HepG2 (cell line): ENCODE measurements around the gene TYMS. TPM values are rescaled to one million over a fixed set of nuclear protein-coding genes. Genes with fewer than 3 reads are reported as not detected.
A peak's percentile ranks its signal among the peaks of the same experiment; 100 is the strongest.

ENCODE experiments used
- ARHGAP35 ChIP-seq: sonication (generic); formaldehyde crosslinking; IDR thresholded peaks from 2 replicates; pipeline ENCODE4 v1.9.0; 2022; ENCODE audit warnings: mild to moderate bottlenecking, inconsistent platforms, moderate library complexity, missing genetic modification reagents, borderline replicate concordance
- HHEX ChIP-seq: IDR thresholded peaks from 2 replicates; pipeline ENCODE4 v1.6.1; 2016; ENCODE audit warnings: control low read depth
- JUN ChIP-seq: sonication (generic); formaldehyde crosslinking; IDR thresholded peaks from 2 replicates; pipeline ENCODE4 v1.4.0; 2020; ENCODE audit warnings: mild to moderate bottlenecking, missing genetic modification reagents
- KLF9 ChIP-seq: IDR thresholded peaks from 2 replicates; pipeline ENCODE4 v1.6.1; 2016; ENCODE audit warnings: low read depth
- KMT2A ChIP-seq: sonication (generic); formaldehyde crosslinking; IDR thresholded peaks from 2 replicates; pipeline ENCODE4 v1.4.0; 2020; ENCODE audit warnings: missing genetic modification reagents
- NFYC ChIP-seq: IDR thresholded peaks from 2 replicates; pipeline ENCODE4 v1.6.1; 2016; ENCODE audit warnings: missing genetic modification reagents, missing compliant biosample characterization
- NR1H2 ChIP-seq: sonication (generic); formaldehyde crosslinking; IDR thresholded peaks from 2 replicates; pipeline ENCODE4 v1.8.1; 2022; ENCODE audit warnings: low read depth, missing genetic modification reagents, borderline replicate concordance
- NR2F1 ChIP-seq, 2 experiments: fragments of 450-650 bp in 1 of 2; formaldehyde crosslinking in 1 of 2; IDR thresholded peaks; 2 replicates each; pipeline versions ENCODE4 v1.5.0 to v1.6.1; 2016 to 2020; ENCODE audit warnings: mild to moderate bottlenecking in 1 of 2, missing compliant biosample characterization in 1 of 2, missing genetic modification reagents in 1 of 2, moderate library complexity in 1 of 2
- PHF8 ChIP-seq: sonication (generic); formaldehyde crosslinking; IDR thresholded peaks from 2 replicates; pipeline ENCODE4 v1.5.0; 2020; ENCODE audit warnings: missing genetic modification reagents
- RARG ChIP-seq: sonication (generic); formaldehyde crosslinking; IDR thresholded peaks from 2 replicates; pipeline ENCODE4 v1.4.0; 2020; ENCODE audit warnings: low read depth, mild to moderate bottlenecking, missing genetic modification reagents
- RORA ChIP-seq: sonication (generic); formaldehyde crosslinking; IDR thresholded peaks from 2 replicates; pipeline ENCODE4 v1.5.0; 2020; ENCODE audit warnings: mild to moderate bottlenecking, missing genetic modification reagents, moderate library complexity
- SOX13 ChIP-seq, 3 experiments: fragments of 450-650 bp in 1 of 3; sonication (generic) in 1 of 3; formaldehyde crosslinking in 1 of 3; IDR thresholded peaks in 2 of 3; conservative IDR thresholded peaks in 1 of 3; 2 replicates each; pipeline versions ENCODE4 v1.5.0 to v1.6.1; 2016 to 2020; ENCODE audit warnings: antibody characterized with exemption in 1 of 3, mild to moderate bottlenecking in 1 of 3, missing compliant biosample characterization in 1 of 3, missing genetic modification reagents in 1 of 3, moderate library complexity in 1 of 3
- ZIK1 ChIP-seq: sonication (generic); formaldehyde crosslinking; IDR thresholded peaks from 2 replicates; pipeline ENCODE4 v1.5.0; 2020; ENCODE audit warnings: mild to moderate bottlenecking, low read depth, missing genetic modification reagents, borderline replicate concordance
- ZNF224 ChIP-seq: sonication (generic); formaldehyde crosslinking; IDR thresholded peaks from 2 replicates; pipeline ENCODE4 v1.5.0; 2020; ENCODE audit warnings: mild to moderate bottlenecking, missing genetic modification reagents
- ZNF274 ChIP-seq: sonication (generic); formaldehyde crosslinking; IDR thresholded peaks from 2 replicates; pipeline ENCODE4 v1.5.1; 2020; ENCODE audit warnings: mild to moderate bottlenecking, missing genetic modification reagents
- ZNF703 ChIP-seq: sonication (generic); formaldehyde crosslinking; IDR thresholded peaks from 2 replicates; pipeline ENCODE4 v1.5.1; 2020; ENCODE audit warnings: missing genetic modification reagents, mild to moderate bottlenecking, moderate library complexity, borderline replicate concordance
- ZNF792 ChIP-seq: IDR thresholded peaks from 2 replicates; pipeline ENCODE4 v1.6.1; 2016
- ZNF891 ChIP-seq: sonication (generic); formaldehyde crosslinking; IDR thresholded peaks from 2 replicates; pipeline ENCODE4 v1.5.0; 2020; ENCODE audit warnings: mild to moderate bottlenecking, missing genetic modification reagents
- ZSCAN25 ChIP-seq: sonication (generic); formaldehyde crosslinking; IDR thresholded peaks from 2 replicates; pipeline ENCODE4 v1.8.0; 2022; ENCODE audit warnings: mild to moderate bottlenecking, missing genetic modification reagents
- ZSCAN29 ChIP-seq: sonication (generic); formaldehyde crosslinking; conservative IDR thresholded peaks from 2 replicates; pipeline ENCODE4 v1.4.0; 2020; ENCODE audit warnings: mild to moderate bottlenecking, missing genetic modification reagents
- polyA plus RNA-seq, 8 experiments: library from polyadenylated mRNA; depleted of rRNA in 3 of 8; stranded (reverse) in 7 of 8; unstranded in 1 of 8; fragments of >200 nt; fragmentation: Illumina TruSeq in 4 of 8; extraction: Trizol in 4 of 8; gene quantifications; 2 replicates each; pipeline versions ENCODE4 v1.2.1 to v1.2.3, GENCODE V29; 2011 to 2016; ENCODE audit warnings: low read depth in 4 of 8, missing spikeins in 1 of 8, mixed read lengths in 1 of 8; ENCODE audit not compliant: insufficient read depth in 1 of 8
- total RNA-seq, 5 experiments: library from RNA; depleted of rRNA; stranded (reverse); fragments of >200 nt; fragmentation: Illumina TruSeq; extraction: Trizol; gene quantifications; 2 replicates each; pipeline ENCODE4 v1.2.3, GENCODE V29; 2016; ENCODE audit warnings: low read depth in 1 of 5
- TF ChIP-seq, protein P1 (sequence below): IDR thresholded peaks from 2 replicates; pipeline ENCODE4 v1.6.1; 2016; ENCODE audit warnings: low read depth
- TF ChIP-seq, protein P2 (sequence below): sonication (generic); formaldehyde crosslinking; IDR thresholded peaks from 2 replicates; pipeline ENCODE4 v1.4.0; 2020; ENCODE audit warnings: missing genetic modification reagents, mild to moderate bottlenecking, borderline replicate concordance
- TF ChIP-seq, protein P3 (sequence below): sonication (generic); formaldehyde crosslinking; IDR thresholded peaks from 2 replicates; pipeline ENCODE4 v1.4.0; 2020; ENCODE audit warnings: low read depth, mild to moderate bottlenecking, missing genetic modification reagents
- TF ChIP-seq, protein P4 (sequence below): IDR thresholded peaks from 2 replicates; pipeline ENCODE4 v1.6.1; 2016; ENCODE audit warnings: missing genetic modification reagents, missing compliant biosample characterization

TYMS gene
- total and polyA plus RNA-seq, 2 of the 13 experiments (the other 11 are each of a cell fraction or from before 2014, with no cell fraction given), result 80.1 to 106 TPM

DNA sequence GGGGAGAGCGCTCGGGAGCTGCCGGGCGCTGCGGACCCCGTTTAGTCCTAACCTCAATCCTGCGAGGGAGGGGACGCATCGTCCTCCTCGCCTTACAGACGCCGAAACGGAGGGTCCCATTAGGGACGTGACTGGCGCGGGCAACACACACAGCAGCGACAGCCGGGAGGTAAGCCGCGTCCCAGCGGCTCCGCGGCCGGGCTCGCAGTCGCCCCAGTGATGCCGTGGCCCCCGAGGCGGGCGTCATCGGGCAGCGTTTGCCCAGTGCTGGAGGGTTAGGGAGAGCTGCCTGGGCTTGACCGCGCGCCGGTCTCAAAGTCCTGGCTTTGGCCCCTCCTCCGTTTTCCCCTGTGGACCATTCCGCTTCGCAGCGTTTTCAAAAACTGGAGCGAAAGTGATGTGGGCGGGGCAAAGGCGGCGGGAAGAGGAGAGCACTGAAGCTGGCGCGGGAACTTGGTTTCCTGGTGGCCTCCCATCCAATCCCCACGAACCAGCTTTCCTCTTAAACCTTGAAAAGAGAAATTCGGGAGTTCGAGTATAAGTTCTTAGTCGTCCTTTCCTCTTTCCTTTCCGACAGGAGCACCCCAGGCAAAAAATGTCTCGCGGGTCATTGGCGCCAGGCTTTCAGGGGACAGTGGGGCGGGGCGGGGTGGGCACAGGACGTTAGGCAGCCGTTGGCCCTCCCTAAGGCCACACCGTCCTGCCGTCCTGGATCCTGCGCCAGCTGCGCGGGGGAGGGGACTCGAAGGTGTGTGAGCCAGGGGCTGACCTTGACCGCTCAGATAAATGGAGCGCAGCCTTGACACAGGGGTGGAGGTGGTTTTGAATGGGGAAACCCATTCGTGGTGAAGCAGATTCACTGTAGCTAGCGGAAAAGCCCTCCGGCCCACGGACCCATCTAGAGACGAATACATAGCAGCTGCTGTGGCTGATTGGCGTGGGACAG, 821 bp downstream of the TYMS start (continued):
- TF ChIP-seq ZNF703 (peak; percentile 60; the same call in 1 of the 2 replicates), SOX13 (IDR thresholded peaks at IDR 0.05) (no peak), SOX13 (CRISPR knock-in tag; conservative IDR thresholded peaks at IDR 0.05 in 1 of 2, IDR thresholded peaks at IDR 0.05 in 1 of 2) (peak in 1 of 2 experiments; percentile 48; a peak in 1 of 4 replicates), ARHGAP35 (CRISPR knock-in tag) (no peak), RARG (no peak), KLF9 (CRISPR knock-in tag) (no peak; the same call in 1 of the 2 replicates), ZNF224 (CRISPR knock-in tag) (peak; percentile 68; the same call in 1 of the 2 replicates), ZNF274 (CRISPR knock-in tag) (no peak), RORA (no peak), KMT2A (CRISPR knock-in tag) (no peak; the same call in 1 of the 2 replicates), ZSCAN25 (CRISPR knock-in tag) (no peak), ZNF792 (CRISPR knock-in tag) (peak; percentile 20; the same call in 1 of the 2 replicates), NR2F1 (CRISPR knock-in tag; IDR thresholded peaks at IDR 0.05) (peak in 1 of 2 experiments; percentile 53; a peak in 1 of 4 replicates), PHF8 (peak; percentile 70), NFYC (CRISPR knock-in tag) (peak; percentile 39; the same call in 1 of the 2 replicates), ZNF891 (CRISPR knock-in tag) (peak; percentile 45; the same call in 1 of the 2 replicates), JUN (CRISPR knock-in tag) (no peak), HHEX (no peak), NR1H2 (no peak), ZIK1 (no peak), ZSCAN29 (CRISPR knock-in tag) (no peak)
- TF ChIP-seq, protein P1, sequence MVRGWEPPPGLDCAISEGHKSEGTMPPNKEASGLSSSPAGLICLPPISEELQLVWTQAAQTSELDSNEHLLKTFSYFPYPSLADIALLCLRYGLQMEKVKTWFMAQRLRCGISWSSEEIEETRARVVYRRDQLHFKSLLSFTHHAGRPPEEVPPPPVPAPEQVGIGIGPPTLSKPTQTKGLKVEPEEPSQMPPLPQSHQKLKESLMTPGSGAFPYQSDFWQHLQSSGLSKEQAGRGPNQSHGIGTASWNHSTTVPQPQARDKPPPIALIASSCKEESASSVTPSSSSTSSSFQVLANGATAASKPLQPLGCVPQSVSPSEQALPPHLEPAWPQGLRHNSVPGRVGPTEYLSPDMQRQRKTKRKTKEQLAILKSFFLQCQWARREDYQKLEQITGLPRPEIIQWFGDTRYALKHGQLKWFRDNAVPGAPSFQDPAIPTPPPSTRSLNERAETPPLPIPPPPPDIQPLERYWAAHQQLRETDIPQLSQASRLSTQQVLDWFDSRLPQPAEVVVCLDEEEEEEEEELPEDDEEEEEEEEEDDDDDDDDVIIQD (CRISPR knock-in tag), result peak; percentile 4; the same call in 1 of the 2 replicates
- TF ChIP-seq, protein P2, sequence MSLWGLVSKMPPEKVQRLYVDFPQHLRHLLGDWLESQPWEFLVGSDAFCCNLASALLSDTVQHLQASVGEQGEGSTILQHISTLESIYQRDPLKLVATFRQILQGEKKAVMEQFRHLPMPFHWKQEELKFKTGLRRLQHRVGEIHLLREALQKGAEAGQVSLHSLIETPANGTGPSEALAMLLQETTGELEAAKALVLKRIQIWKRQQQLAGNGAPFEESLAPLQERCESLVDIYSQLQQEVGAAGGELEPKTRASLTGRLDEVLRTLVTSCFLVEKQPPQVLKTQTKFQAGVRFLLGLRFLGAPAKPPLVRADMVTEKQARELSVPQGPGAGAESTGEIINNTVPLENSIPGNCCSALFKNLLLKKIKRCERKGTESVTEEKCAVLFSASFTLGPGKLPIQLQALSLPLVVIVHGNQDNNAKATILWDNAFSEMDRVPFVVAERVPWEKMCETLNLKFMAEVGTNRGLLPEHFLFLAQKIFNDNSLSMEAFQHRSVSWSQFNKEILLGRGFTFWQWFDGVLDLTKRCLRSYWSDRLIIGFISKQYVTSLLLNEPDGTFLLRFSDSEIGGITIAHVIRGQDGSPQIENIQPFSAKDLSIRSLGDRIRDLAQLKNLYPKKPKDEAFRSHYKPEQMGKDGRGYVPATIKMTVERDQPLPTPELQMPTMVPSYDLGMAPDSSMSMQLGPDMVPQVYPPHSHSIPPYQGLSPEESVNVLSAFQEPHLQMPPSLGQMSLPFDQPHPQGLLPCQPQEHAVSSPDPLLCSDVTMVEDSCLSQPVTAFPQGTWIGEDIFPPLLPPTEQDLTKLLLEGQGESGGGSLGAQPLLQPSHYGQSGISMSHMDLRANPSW (CRISPR knock-in tag), result no peak
- TF ChIP-seq, protein P3, sequence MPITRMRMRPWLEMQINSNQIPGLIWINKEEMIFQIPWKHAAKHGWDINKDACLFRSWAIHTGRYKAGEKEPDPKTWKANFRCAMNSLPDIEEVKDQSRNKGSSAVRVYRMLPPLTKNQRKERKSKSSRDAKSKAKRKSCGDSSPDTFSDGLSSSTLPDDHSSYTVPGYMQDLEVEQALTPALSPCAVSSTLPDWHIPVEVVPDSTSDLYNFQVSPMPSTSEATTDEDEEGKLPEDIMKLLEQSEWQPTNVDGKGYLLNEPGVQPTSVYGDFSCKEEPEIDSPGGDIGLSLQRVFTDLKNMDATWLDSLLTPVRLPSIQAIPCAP (CRISPR knock-in tag), result no peak
- TF ChIP-seq, protein P4, sequence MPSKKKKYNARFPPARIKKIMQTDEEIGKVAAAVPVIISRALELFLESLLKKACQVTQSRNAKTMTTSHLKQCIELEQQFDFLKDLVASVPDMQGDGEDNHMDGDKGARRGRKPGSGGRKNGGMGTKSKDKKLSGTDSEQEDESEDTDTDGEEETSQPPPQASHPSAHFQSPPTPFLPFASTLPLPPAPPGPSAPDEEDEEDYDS (CRISPR knock-in tag), result peak; percentile 73
